Measurements from ENCODE around the gene THRSP. TPM values are rescaled to one million over a fixed set of nuclear protein-coding genes. Genes with fewer than 3 reads are reported as not detected.

Gene THRSP
- total RNA-seq, 1 donor from 2014 or later: not detected

- H3K36me3 ChIP-seq (ENCODE audit: control insufficient read depth, insufficient read depth, low read length): no peaks in the 10 kb centered on the region
- H3K4me3 ChIP-seq (ENCODE audit: low read depth, low read length): peak overlapping the region; percentile 67
- no peak for TF ChIP-seq CTCF (IDR thresholded peaks at IDR 0.05; ENCODE audit: insufficient read depth, low read length, poor library complexity, severe bottlenecking)
Measured at GRCh38 chr11:78078218-78079167, 14.8 kb downstream of the THRSP start.

GRCh38 chr11:78079232-78080083, 15.8 kb downstream of the THRSP start, which contains the start of gene NDUFC2:
NDUFC2 (minus strand) TSS chr11:78079862; CDS start chr11:78079744, 118 bp downstream.
- H3K36me3 ChIP-seq (ENCODE audit: control insufficient read depth, insufficient read depth, low read length): no peaks in the 10 kb centered on the region
- no peaks in the 10 kb centered on the region for H3K27me3 ChIP-seq (ENCODE audit: control insufficient read depth, insufficient read depth, low read length)
- no peak for TF ChIP-seq CTCF (IDR thresholded peaks at IDR 0.05; ENCODE audit: insufficient read depth, low read length, poor library complexity, severe bottlenecking)
- H3K4me3 ChIP-seq (ENCODE audit: low read depth, low read length): peak within 1 kb of the TSS; percentile 67
- DNase-seq (ENCODE audit: low read depth): peak; percentile 38

More at GRCh38 chr11:78078218-78079167, 14.8 kb downstream of the THRSP start:
- no peaks in the 10 kb centered on the region for H3K27me3 ChIP-seq (ENCODE audit: control insufficient read depth, insufficient read depth, low read length)
- DNase-seq (ENCODE audit: low read depth): no peak

- Histone ChIP-seq H3K27me3 (ENCODE audit: control insufficient read depth, insufficient read depth, low read length) (no peaks in the 10 kb centered on the region), H3K4me3 (ENCODE audit: low read depth, low read length) (peak overlapping the region; percentile 67), H3K36me3 (ENCODE audit: control insufficient read depth, insufficient read depth, low read length) (no peaks in the 10 kb centered on the region)
- DNase-seq (ENCODE audit: low read depth): no peak
- no peak for TF ChIP-seq CTCF (IDR thresholded peaks at IDR 0.05; ENCODE audit: insufficient read depth, low read length, poor library complexity, severe bottlenecking)
Measured at GRCh38 chr11:78080084-78080817, 16.6 kb downstream of the THRSP start.

- TF ChIP-seq CTCF (IDR thresholded peaks at IDR 0.05; ENCODE audit: insufficient read depth, low read length, poor library complexity, severe bottlenecking): no peak
- Histone ChIP-seq H3K36me3 (ENCODE audit: control insufficient read depth, insufficient read depth, low read length) (no peaks in the 10 kb centered on the region), H3K4me3 (ENCODE audit: low read depth, low read length) (no peak overlapping the region), H3K27me3 (ENCODE audit: control insufficient read depth, insufficient read depth, low read length) (no peaks in the 10 kb centered on the region)
- peak; percentile 35 for DNase-seq (ENCODE audit: low read depth)
Measured at GRCh38 chr11:78080818-78081495, 17.3 kb downstream of the THRSP start.

GRCh38 chr11:78081583-78081982, 17.9 kb downstream of the THRSP start:
- Histone ChIP-seq H3K4me3 (ENCODE audit: low read depth, low read length) (no peak overlapping the region), H3K27me3 (ENCODE audit: control insufficient read depth, insufficient read depth, low read length) (no peaks in the 10 kb centered on the region), H3K36me3 (ENCODE audit: control insufficient read depth, insufficient read depth, low read length) (no peaks in the 10 kb centered on the region)
- DNase-seq (ENCODE audit: low read depth): no peak
- no peak for TF ChIP-seq CTCF (IDR thresholded peaks at IDR 0.05; ENCODE audit: insufficient read depth, low read length, poor library complexity, severe bottlenecking)

Data from kidney epithelial cell (primary cell).